Glutamatergic neuron (in vitro differentiated cells): ENCODE measurements around the gene SERPINA4. TPM values are rescaled to one million over a fixed set of nuclear protein-coding genes. Genes with fewer than 3 reads are reported as not detected.

Experiments used
- DNase-seq: peaks from one replicate; pipeline ENCODE4 v3.0.0; 2022
- H3K27ac Mint-ChIP-seq: one replicate; pipeline ENCODE4 v1.8.0; 2020; ENCODE audit warnings: mild to moderate bottlenecking, mixed read lengths, inconsistent platforms; ENCODE audit not compliant: unreplicated experiment
- H3K27me3 Mint-ChIP-seq: one replicate; pipeline ENCODE4 v1.8.0; 2020; ENCODE audit warnings: mild to moderate bottlenecking, moderate library complexity, mixed read lengths, inconsistent platforms; ENCODE audit not compliant: unreplicated experiment
- H3K36me3 Mint-ChIP-seq: one replicate; pipeline ENCODE4 v1.8.0; 2020; ENCODE audit warnings: mild to moderate bottlenecking, mixed read lengths, inconsistent platforms; ENCODE audit not compliant: unreplicated experiment
- H3K4me1 Mint-ChIP-seq: one replicate; pipeline ENCODE4 v1.8.0; 2020; ENCODE audit warnings: mild to moderate bottlenecking, low read depth, mixed read lengths, inconsistent platforms; ENCODE audit not compliant: unreplicated experiment
- H3K4me3 Mint-ChIP-seq: one replicate; pipeline ENCODE4 v1.8.0; 2020; ENCODE audit warnings: mild to moderate bottlenecking, mixed read lengths, inconsistent platforms; ENCODE audit not compliant: unreplicated experiment
- H3K9me3 Mint-ChIP-seq: one replicate; pipeline ENCODE4 v1.8.0; 2020; ENCODE audit warnings: mild to moderate bottlenecking, moderate library complexity, mixed read lengths, inconsistent platforms; ENCODE audit not compliant: unreplicated experiment
- total RNA-seq: library from RNA; stranded (reverse); fragmentation: NEBNext Ultra II Directional; extraction: Animal tissue kit (Norgen Biotek cat#: 25700); gene quantifications from one replicate; pipeline ENCODE4 v1.2.1, GENCODE V29; 2021; ENCODE audit not compliant: unreplicated experiment
- TF ChIP-seq, protein P1 (sequence below): fragments of 200-600 bp; sonication (generic); IDR thresholded peaks from one replicate; pipeline ENCODE4 v1.5.0; 2021; ENCODE audit not compliant: partially characterized antibody, unreplicated experiment

The SERPINA4 gene
- total RNA-seq, 1 donor from 2014 or later = not detected

GRCh38 chr14:94560291-94560665, 964 bp upstream of the SERPINA4 start:
- DNase-seq = no peak
- TF ChIP-seq, protein P1, sequence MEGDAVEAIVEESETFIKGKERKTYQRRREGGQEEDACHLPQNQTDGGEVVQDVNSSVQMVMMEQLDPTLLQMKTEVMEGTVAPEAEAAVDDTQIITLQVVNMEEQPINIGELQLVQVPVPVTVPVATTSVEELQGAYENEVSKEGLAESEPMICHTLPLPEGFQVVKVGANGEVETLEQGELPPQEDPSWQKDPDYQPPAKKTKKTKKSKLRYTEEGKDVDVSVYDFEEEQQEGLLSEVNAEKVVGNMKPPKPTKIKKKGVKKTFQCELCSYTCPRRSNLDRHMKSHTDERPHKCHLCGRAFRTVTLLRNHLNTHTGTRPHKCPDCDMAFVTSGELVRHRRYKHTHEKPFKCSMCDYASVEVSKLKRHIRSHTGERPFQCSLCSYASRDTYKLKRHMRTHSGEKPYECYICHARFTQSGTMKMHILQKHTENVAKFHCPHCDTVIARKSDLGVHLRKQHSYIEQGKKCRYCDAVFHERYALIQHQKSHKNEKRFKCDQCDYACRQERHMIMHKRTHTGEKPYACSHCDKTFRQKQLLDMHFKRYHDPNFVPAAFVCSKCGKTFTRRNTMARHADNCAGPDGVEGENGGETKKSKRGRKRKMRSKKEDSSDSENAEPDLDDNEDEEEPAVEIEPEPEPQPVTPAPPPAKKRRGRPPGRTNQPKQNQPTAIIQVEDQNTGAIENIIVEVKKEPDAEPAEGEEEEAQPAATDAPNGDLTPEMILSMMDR = no peak
- H3K27me3 Mint-ChIP-seq = no peaks in the 10 kb centered on the region
- no peak overlapping the region for H3K4me3 Mint-ChIP-seq
- peaks cover 2% of the 10 kb centered on the region for H3K9me3 Mint-ChIP-seq
- no peaks in the 10 kb centered on the region for H3K4me1 Mint-ChIP-seq
- peaks cover 5% of the 10 kb centered on the region for H3K36me3 Mint-ChIP-seq
- H3K27ac Mint-ChIP-seq = no peak overlapping the region

DNA sequence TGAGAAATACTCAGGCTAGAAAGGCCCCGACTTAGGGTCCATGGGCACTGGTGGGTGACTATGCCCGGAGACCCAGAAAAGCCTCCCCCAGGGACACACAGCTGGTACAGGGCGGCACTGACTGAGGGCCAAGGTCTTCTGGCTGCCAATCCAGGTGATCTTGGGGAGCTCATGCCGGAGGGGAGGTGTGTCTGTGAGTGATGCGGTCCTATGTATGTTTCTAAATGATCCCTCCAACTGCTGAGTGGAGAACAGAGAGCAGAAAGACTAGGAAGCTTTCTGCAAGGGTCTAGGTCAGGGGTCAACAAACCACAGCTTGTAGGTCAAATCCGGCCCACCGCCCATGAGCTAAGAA, 391 bp downstream of the SERPINA4 start:
- TF ChIP-seq, protein P1 = no peak
- Mint-ChIP-seq H3K27me3 (no peaks in the 10 kb centered on the region), H3K27ac (no peak overlapping the region), H3K9me3 (peaks cover 2% of the 10 kb centered on the region), H3K4me3 (no peak overlapping the region), H3K36me3 (no peaks in the 10 kb centered on the region), H3K4me1 (no peaks in the 10 kb centered on the region)
- DNase-seq = no peak

DNA sequence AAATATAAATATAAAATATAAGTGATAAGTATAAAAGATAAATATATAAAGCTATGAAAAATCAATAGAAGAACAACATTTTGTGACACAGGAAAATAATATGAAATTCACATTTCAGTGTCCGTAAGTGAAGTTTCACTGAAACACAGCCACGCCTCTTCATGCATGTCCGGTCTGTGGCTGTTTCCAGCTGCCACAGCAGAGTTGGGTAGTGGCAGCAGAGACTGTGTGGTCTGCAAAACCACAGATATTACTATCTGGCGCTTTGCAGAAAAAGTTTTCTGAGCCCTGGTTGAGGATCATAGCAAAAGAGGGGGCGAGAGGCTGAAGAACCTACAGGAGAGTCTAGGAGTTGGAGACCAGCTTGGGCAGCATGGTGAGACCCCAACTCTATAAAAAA, 780 bp downstream of the SERPINA4 start:
- no peaks in the 10 kb centered on the region for H3K36me3 Mint-ChIP-seq
- no peaks in the 10 kb centered on the region for H3K4me1 Mint-ChIP-seq
- H3K9me3 Mint-ChIP-seq = peaks cover 2% of the 10 kb centered on the region

DNA sequence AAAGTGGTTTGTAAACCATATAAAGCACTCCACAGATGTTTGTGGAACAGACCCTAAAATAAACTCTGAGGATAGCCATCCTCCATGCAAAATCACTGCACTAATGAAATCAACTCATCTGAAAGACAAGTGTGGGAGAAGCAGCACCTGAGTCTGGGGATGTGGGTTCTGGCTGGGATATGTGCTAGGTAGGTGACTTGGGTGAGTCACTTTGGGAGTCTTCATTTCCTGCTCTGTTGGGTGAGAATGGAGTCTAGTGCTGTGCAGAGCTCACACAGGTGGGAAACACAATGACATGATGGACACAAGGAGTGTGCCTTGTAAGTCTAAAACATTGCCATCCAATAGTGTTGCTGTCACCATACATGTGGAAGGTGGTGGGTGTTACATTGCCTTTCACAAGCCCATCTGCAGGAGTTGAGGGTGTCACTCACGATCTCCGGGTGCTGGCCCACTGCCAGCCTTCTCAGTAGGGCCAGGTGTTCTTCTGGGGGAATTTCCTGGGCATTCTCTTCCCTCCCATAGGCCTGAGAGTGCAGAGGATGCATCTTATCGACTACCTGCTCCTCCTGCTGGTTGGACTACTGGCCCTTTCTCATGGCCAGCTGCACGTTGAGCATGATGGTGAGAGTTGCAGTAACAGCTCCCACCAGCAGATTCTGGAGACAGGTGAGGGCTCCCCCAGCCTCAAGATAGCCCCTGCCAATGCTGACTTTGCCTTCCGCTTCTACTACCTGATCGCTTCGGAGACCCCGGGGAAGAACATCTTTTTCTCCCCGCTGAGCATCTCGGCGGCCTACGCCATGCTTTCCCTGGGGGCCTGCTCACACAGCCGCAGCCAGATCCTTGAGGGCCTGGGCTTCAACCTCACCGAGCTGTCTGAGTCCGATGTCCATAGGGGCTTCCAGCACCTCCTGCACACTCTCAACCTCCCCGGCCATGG, 2.0 kb downstream of the SERPINA4 start:
- peaks cover 2% of the 10 kb centered on the region for H3K9me3 Mint-ChIP-seq

More for the DNA sequence above, 780 bp downstream of the SERPINA4 start:
- TF ChIP-seq, protein P1 = no peak
- no peaks in the 10 kb centered on the region for H3K27me3 Mint-ChIP-seq
- DNase-seq = no peak
- no peak overlapping the region for H3K27ac Mint-ChIP-seq
- H3K4me3 Mint-ChIP-seq = no peak overlapping the region

More for the DNA sequence above, 2.0 kb downstream of the SERPINA4 start:
- no peak overlapping the region for H3K4me3 Mint-ChIP-seq
- H3K27me3 Mint-ChIP-seq = no peaks in the 10 kb centered on the region
- no peak for DNase-seq
- TF ChIP-seq, protein P1 = no peak
- H3K4me1 Mint-ChIP-seq = no peaks in the 10 kb centered on the region
- H3K36me3 Mint-ChIP-seq = no peaks in the 10 kb centered on the region
- no peak overlapping the region for H3K27ac Mint-ChIP-seq
